Activated CD4-positive, alpha-beta T cell treated with anti-CD3 and anti-CD28 coated beads, Interleukin-2, amount 50 U/mL, for 24 hours (primary cell): ENCODE results near the gene GNB1L.
"Not testable (repeated sequence)": the region's sequence is repeated elsewhere in the genome, so short reads cannot be mapped to it uniquely, and the experiment has no call there.

Experiments
- DNase-seq, 2 donors: peaks; one replicate each; pipeline ENCODE4 v3.0.0-alpha.2; 2020; ENCODE audit warnings: low read depth in 1 of 2, low spot score in 1 of 2

The GNB1L gene

DNA sequence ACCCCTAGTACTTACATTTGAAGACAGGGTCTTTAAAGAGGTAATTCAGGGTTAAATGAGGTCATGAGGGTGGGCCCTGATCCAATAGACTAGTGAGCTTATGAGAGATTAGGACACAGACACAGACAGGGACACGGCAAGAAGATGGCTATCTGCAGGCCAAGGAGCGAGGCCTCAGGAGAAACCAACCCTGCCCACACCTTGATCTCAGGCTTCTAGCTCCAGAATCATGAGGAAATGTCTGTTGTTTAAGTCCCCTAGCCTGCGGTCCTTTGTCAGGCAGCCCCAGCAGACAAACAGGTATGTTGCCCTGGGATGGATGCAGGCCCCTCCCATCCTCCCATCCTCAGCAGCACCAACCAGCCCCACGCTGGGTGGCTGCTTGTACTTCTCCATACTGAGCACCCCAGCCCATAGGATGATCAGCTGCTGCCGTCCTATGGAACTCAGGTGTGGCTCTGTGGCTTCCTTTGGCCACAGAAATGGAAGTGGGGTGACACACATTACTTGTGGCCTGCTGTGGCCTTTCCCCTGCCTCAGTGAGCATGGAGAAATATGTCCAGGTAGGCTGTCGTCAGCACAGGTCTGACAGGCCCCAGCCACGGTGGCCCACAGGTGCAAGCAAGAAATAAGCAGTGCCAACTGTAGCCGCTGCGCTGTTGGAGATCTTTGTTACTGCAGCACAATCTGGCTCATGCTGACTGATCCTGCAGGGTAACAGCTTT is 7.9 kb downstream of the GNB1L start:
- DNase-seq: no peak

DNA sequence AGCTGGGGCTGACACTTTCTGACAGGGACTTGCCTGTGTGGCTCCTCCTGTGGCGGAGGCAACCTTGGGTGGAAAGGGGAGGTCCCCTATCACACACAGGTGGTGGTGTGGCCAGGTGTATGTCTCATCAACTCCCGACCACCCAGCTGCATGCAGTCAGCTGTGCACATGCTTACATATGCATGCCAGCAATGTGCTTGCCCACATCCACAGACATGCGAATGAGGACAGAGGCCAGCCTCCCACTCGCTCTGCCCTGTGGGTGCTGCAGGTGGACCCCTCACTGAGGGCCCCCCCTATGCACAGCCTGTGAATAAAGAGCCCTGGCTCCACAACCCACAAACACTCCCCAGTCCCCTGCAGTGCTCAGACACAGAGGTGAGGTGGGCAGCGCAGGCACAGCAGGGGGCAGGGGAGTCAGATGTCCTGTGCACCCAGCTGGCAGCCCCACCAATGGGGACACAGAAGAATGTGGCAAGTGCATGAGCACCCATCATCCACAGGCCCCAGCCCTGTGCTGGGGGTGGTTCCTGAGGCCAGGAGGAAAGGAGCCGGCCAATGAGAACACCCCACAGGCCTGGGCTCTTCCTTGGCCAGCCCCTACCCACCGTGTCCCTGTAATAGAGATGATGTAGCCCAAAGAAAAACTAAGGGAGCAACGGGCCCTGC is 9.5 kb downstream of the GNB1L start:
- DNase-seq: no peak

DNA sequence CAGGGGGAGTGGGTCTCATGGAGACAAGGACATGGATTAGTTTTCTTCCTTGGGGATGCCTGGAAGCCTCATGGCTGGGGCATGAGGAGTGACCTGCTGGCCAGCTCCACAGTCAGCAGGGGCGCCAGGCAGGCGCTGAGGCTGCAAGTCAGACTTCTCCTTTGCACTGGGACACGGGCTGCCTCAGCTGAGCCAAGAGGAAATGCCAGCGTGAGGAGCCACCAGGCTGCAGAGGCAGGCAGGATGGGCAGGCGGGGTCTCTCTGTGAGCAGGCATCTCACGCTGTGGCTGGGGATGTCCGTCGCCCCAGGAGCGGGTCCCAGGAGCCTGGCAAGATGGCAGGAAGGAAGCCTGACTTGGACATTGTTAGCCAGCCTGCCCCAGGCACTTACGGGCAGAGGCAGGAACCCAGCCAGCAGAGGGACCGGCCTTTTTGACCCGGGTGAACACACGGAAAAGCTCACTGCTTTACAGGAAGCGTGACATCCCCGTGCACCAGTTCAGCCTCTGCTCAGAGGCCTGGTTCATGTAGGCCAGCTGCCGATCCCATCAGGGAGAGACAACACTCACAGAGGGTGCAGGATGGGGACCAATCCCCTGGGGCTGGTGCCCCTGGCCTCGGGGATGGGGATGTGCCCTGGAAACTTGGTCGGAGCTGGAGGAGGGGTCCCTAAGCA is 10.2 kb downstream of the GNB1L start:
- no peak for DNase-seq

DNA sequence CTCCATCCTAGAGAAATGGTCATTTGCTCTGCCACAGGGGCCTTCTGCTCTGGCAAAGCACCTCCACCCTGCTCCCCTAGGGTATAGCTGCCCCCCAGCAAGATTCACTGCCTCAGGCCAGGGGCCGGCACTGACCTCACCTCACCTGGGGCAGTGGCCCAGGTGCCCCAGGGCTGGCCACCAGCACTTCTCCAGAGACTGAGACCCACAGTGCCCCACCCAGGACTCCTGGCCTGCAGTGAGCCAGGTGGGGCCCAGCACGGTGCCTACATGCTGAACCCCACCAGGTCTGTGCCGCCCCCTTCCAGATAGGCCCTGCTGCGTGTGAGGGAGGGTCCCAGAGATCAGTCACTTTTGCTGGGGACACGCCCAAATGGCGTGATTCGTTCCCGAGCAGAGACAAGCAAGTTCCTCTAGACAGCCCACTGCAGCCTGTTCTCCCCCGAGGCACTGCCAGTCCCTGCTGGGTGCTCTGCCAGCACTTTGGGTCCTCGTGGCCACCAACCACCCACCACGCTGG is 10.8 kb downstream of the GNB1L start:
- DNase-seq: no peak

DNA sequence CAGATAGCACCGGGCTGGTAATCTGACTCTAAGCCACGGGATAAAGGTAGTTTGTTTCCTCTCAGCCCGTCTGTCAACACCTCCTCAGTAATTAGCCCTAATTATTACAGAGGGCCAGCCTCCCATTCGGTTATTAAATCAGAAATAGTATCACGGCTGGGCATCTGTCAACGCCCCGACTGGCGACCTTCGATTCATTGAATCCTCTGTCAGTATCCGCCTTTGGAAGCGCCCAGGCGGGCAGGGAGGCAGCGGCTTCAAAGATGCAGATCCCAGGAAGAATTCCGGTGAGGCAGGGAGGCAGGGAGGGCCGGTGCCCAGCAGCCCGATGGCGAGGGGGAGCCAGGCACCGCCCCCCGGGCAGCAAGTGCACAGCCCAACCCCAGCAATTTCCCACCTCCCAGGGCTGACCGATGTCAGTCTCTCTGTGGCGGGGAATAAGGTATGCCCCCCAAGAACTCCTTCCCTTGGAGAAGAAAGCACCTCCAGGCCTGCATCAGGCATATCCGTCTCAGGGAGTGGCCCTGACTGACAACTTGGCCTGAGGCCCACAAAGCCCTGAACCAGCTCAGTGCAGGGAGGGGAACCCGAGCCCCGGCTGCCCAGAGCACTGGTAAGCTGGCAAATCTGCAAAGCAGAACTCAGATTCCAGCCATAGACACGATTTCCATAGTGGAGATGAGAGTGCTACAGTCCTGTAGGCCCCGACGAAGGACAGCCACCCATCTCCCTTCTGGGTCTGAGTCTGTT is 11.4 kb downstream of the GNB1L start:
- DNase-seq: no peak

DNA sequence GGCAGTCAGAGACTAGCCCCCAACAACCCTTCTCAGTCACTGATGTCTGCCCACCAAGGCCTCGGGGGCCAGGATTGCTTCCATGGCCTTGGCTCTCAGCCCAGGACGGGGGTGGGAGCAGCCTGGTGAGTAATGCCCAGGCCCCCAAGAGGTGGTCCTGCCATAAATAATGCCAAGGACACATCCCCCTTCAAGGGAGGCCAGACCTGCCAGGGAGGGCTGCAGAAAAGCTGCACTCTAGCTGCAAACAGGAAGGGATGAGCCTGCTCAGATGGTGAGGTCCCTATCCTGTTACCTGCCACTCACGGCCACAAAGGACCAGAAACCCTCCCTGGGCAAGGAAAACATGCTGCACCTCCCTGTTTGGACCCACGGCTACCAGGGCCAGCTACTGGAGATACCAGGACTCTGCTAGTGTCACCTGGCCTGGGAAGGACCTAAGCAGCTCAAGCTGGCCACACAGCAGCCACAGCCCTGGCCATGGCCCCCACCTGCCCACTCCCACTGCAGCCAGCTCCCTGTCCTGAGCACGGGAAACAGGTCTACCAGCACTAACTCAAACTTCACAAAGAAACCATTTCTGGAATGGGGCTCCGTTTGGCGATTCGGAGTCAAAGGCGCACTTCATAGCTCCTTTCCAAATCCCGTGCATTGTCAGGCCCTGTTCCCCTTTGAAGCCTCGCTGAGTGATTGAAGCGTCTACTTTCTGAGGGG is 12.1 kb downstream of the GNB1L start:
- no peak for DNase-seq

DNA sequence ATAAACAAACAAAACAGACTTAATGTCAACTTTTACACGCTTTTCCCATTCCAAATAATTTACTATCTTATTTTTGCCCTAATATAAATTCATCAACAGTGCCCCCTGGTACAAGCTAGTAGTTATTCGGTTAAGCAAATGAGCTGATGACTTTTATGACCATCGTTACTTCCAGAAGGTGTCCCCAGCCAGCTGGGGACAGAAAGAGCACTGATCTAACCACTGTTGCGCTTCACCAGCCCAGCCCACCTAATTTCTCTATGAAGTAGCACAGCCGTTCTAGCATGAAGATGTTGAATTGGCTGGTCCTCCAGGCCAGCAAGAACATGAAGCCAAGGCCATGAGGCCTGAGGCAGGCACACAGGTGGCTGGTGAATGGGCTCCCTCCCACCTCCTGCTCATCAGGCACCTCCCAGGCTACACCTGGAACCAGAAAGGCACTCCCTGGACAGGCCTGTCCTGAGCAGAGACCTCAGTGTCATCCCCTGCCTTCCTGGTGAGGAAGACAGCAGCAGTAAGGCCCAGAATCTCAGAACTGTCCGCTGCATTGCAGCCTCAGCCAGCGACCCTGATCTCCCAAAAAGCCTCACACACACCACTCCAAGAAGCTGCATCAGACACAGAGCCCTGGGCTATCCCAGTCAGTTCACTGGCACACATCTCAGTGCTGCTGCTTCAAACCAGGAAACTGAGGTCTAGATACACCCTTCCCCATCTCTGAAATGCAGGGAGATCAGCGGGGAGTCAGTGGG is 12.9 kb downstream of the GNB1L start:
- DNase-seq: no peak

DNA sequence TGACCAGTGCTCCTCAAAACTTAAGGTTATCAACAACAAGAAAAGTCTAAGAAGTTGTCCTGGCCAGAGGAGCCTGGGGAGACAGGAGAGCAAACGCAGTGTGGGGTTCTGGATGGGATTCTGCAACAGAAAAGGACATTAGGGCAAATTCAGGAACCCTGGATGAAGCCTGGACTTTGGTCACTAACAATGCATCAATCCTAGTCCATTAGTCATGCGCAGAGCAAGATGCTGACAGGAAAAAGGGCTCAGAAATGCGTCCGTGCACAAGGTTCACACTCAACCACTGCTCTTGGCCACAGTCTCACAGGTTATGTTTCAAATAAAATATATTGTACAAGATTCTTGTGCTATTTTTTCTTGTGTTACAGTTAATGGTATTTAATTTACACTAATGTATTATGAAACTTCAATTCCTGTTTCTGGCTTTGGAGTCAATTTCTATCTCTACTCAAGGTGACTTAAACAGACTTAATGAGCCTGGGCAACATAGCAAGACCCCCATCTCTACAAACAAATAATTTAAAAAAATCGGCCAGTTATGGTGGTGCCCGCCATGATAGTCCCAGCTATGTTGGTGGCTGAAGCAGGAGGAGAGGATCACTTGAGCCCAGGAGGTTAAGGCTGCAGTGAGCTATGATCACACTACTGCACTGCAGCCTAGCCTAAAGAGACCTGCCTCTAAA is 13.6 kb downstream of the GNB1L start:
- DNase-seq: no peak

DNA sequence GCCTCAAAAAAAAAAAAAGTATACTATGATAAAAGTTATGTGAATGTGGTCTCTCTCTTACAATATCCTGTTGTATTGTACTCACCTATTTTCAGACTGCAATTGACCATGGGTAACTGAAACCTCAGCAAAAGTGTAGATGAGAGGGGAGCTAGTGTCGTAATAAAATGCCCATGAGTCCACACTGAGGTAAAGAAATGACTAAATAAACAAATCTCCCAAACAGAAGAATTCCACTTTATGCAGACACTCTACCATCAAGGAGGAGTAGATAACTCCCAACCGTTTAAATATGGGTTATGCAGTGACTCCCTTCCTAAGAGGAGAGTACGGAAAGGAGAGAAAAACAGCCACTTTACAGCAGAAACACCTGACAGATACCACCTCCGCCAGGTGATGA is 14.6 kb downstream of the GNB1L start:
- DNase-seq: no peak

DNA sequence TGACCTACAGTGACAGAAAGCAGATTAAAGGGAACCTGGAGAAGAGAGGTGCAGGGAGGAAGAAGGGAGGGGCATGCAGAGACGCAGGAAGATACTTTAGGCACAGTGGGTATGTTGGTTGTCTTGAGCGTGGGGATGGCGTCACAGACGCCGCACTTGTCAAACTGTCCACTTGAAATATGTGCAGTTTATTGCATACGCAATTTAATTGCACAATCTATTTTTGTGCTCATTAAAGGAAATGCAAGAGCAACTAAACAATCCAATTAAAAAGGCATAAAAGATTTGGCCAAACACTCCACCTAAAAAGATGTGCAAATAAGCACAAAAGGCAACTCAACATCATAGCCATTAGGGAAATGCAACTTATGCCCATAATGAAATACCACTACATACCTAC is 16.8 kb downstream of the GNB1L start:
- no peak for DNase-seq

DNA sequence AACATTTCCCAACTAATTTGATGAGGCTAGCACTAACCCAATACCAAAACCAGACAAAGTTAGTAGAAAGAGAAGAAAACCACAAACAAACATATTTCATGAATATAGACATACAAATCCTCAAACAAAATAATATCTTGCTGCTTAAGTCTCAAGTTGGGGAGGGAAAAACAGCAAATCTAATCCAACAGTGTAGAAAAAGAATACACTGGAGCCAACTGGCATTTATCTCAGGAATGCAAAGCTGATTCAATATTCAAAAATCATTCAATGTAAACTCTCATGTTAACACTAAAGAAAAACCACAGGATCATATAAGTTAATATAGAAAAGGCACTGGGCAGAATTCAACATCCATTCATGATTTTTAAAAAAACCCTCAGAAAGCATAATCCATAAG is 18.2 kb downstream of the GNB1L start:
- no peak for DNase-seq

DNA sequence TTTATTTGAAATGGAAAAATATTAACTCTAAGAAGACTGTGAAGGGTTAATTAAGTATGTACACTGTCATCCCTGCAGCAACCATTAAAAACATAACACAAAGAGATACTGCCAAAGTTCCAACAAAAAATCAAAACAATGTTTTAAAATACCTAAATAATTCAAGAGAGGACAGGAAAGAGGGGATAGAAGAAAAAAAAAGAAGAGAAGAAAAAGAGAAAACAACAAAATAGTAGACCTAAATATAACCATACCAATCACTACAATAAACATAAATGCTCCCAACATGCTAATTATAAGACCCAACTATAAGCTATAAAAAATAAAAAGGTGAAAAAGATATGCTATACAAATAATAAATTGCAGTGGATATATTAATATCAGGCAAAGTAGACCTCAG is 20.1 kb downstream of the GNB1L start:
- DNase-seq: no peak

DNA sequence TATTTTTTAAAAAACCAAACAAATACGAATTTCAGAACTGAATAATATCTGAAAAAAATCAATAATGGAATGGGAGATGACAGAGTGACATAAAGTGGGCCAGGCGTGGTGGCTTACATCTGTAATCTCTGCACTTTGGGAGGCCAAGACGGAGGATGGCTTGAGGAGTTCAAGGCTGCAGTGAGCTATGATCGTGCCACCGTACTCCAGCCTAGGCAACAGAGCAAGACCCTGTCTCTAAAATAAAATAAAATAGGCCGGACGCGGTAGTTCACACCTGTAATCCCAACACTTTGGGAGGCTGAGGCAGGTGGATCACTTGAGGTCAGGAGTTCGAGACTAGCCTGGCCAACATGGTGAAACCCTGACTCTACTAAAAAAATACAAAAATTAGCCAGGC is 21.3 kb downstream of the GNB1L start:
- DNase-seq: not testable (repeated sequence)

DNA sequence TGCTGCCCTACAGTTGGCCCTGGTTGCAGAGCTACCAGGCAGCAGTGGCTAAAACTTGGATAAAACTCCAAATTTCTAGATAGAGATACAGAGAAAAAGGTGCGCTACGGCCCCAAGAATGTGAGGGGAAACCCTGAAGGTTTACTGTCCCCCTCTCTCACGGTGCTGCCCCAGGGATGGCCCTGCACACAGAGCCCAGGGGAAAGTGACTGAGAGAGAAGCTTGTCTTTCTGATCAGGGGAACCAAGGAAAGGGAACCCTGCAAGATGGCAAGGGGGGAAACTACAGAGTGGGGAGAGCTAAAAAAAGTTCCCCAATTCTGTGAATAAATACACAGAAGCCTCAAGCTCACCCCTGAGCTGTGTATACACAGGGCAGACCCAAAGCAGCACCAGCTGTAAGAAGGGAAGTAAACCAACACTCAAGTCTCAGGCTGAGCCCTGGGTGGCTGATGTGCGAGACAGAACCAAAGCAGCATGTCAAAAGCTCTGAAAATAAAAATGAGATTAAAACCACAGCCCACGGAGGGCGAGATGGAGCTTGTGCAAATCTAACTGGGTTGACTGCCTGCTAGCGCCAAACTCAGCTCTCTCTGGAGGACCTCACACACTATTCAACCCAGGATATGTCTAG is 22.1 kb downstream of the GNB1L start:
- no peak for DNase-seq

DNA sequence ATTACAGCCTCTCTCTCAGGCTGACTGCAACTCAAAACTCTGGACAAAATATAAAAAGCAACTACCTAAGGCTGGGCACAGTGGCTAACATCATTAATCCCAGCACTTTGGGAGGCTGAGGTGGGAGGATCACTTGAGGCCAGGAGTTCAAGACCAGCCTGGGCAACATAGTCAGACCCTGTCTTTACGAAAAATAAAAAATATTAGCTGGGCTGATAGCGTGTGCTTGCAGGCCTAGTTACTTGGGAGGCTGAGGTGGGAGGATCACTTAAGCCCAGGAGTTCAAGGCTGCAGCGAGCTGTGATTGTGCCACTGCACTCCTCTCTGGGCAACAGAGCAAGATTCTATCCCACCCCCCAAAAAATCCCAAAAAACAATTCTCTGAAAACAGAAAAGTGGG is 22.7 kb downstream of the GNB1L start:
- not testable (repeated sequence) for DNase-seq

DNA sequence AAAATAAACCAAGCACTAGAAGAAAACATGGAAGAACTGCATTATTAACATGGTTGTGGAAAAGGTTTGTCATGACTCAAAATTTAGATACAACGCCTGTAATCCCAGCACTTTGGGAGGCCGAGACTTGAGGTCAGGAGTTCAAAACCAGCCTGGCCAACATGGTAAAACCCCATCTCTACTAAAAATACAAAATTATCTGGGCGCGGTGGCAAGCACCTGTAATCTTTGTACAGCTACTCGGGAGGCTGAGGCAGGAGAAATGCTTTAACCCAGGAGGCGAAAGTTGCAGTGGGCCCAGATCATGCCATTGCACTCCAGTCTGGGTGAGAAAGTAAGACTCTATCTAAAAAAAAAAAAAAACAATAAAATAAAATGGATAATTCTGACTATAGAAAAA is 23.7 kb downstream of the GNB1L start:
- no peak for DNase-seq

DNA sequence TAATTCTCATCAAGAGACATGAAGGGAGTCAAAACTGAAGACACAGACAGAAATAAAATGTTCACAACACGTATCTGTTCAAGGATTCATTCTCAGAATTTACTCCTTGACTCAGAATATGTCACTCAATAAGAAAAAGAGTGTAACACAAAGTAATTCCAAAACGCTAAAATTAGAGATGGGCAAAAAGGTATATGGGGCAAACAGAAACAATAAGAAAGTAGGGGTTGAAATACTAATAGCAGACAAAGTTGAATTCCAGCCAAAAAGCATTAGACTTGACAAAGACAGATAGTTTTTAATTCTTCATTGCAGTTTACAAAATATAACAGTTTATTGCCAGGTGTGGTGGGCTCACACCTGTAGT is 26.7 kb downstream of the GNB1L start:
- DNase-seq: no peak

DNA sequence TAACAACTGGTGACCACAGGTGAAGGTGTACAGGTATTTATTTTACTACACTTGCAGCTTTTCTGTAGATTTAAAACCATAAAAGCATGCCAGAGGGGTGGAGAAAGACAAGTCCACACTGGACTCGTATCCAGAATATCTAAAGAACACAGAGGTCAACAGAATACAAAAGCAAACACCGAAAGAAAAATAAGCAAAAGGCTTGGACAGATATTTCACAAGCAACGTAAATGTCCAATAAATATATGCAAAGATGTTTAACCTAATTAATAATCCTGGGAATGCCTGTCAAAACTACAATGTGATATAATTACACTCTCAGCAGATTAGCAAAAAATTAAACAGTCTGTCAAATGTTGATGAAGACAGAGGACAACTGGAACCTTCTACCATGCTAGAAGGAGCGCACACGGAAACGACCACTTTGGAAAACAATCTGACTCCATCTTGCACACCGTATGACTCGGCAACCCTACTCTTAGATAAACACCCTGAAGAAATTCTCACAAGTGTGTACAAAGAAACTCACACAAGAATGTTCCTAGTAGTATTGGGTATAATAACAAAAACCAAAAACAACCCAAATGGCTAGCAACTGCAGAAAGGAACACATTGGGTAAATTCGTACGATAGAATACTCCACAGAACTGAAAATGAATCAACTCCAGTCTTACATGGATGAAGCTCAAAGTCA is 27.2 kb downstream of the GNB1L start:
- DNase-seq: no peak

DNA sequence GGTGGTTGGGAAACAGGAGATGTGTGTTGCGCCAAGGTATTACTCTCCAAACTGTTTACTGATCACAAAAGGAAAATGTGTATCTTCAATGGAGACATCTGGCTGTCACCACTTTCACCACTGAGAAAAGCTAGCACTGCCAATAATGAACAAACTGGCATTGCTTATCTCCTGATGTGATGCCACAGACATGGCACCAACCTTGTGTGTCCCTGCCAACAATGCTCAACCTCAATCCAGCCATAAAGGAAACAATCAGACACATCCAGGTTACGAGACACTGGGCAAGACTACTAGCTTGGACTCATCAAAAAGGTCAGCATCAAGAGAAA is 28.1 kb downstream of the GNB1L start:
- no peak for DNase-seq
